Endothelial cell of umbilical vein (primary cell): ENCODE data around the gene ADCY5. TPM values are rescaled to one million over a fixed set of nuclear protein-coding genes. Genes with fewer than 3 reads are reported as not detected.

ENCODE experiments used
- BruUV-seq: library from RNA; stranded (reverse); fragments of 400-500 nt; replicated peaks from 2 replicates; lab custom pipeline; 2021; lab: Mats Ljungman, UMichigan
- CTCF ChIA-PET: fragments of 300-600, 350-600 bp; sonication (Branson Sonifier 250); formaldehyde crosslinking; loops from one replicate; lab custom pipeline; 2021; ENCODE audit warnings: antibody characterized with exemption, inconsistent platforms; lab: Charles Lee
- POLR2A ChIA-PET: fragments of 300-600, 350-600 bp; sonication (Branson Sonifier 250); formaldehyde crosslinking; loops from one replicate; lab custom pipeline; 2021; ENCODE audit warnings: antibody characterized with exemption, inconsistent platforms; lab: Charles Lee
- DNase-seq: peaks from one replicate; pipeline ENCODE4 v3.0.0-alpha.2; 2011; ENCODE audit warnings: low read depth, low spot score
- FAIRE-seq: peaks from 2 replicates; lab custom pipeline; 2011; peaks lifted over from hg19 to GRCh38; lab: Jason Lieb, UNC
- H2AFZ ChIP-seq: 2 replicates; pipeline ENCODE4 v1.6.0; 2012; ENCODE audit warnings: low read depth, low read length, control low read depth, inconsistent platforms
- H3K27ac ChIP-seq: 2 replicates; pipeline ENCODE4 v1.5.1; 2011; ENCODE audit warnings: low read depth, mild to moderate bottlenecking, control low read depth, low read length, moderate library complexity; ENCODE audit not compliant: insufficient read depth
- H3K27me3 ChIP-seq, 2 experiments: 2 replicates each; pipeline versions ENCODE4 v1.6.0 to v1.6.1; 2011; ENCODE audit warnings: low read length in 2 of 2, mixed read lengths in 1 of 2; ENCODE audit not compliant: control insufficient read depth in 2 of 2, insufficient read depth in 2 of 2
- H3K36me3 ChIP-seq, 2 experiments: 2 replicates in 1 of 2; 3 replicates in 1 of 2; pipeline ENCODE4 v1.5.1; 2011; ENCODE audit warnings: low read length in 2 of 2, mild to moderate bottlenecking in 1 of 2, moderate library complexity in 1 of 2; ENCODE audit not compliant: control insufficient read depth in 2 of 2, insufficient read depth in 2 of 2; ENCODE audit errors: extremely low read depth in 1 of 2
- H3K4me1 ChIP-seq: 3 replicates; pipeline ENCODE4 v1.5.1; 2011; ENCODE audit warnings: mild to moderate bottlenecking, low read length; ENCODE audit not compliant: control insufficient read depth, insufficient read depth; ENCODE audit errors: extremely low read depth
- H3K4me2 ChIP-seq: 2 replicates; pipeline ENCODE4 v1.6.1; 2011; ENCODE audit warnings: low read length, control low read depth, mixed read lengths; ENCODE audit not compliant: insufficient read depth
- H3K4me3 ChIP-seq, 3 experiments: fragments of 200-600 bp in 1 of 3; sonication (generic), shearing (Covaris generic) in 1 of 3; replicated peaks in 1 of 3; 2 replicates each; pipeline ENCODE4 v1.5.1; 2011 to 2016; ENCODE audit warnings: control low read depth in 3 of 3, low read length in 3 of 3, mild to moderate bottlenecking in 2 of 3, inconsistent platforms in 1 of 3, low read depth in 1 of 3, moderate library complexity in 1 of 3; ENCODE audit not compliant: insufficient read depth in 1 of 3
- H3K79me2 ChIP-seq: 2 replicates; pipeline ENCODE4 v1.6.0; 2012; ENCODE audit warnings: low read length, inconsistent platforms; ENCODE audit not compliant: control insufficient read depth, insufficient read depth
- H3K9ac ChIP-seq: replicated peaks from 2 replicates; pipeline ENCODE3; 2011; ENCODE audit warnings: low read length, control low read depth; ENCODE audit not compliant: insufficient read depth; ENCODE audit errors: extremely low read depth
- H3K9me1 ChIP-seq: replicated peaks from 3 replicates; pipeline ENCODE4 v1.6.0; 2011; ENCODE audit warnings: mild to moderate bottlenecking, low read length; ENCODE audit not compliant: control insufficient read depth, insufficient read depth; ENCODE audit errors: extremely low read depth
- H3K9me3 ChIP-seq: replicated peaks from 2 replicates; pipeline ENCODE4 v1.5.1; 2012; ENCODE audit warnings: low read length, inconsistent platforms; ENCODE audit not compliant: control insufficient read depth, insufficient read depth
- H4K20me1 ChIP-seq: replicated peaks from 2 replicates; pipeline ENCODE3; 2011; ENCODE audit warnings: mild to moderate bottlenecking, low read length; ENCODE audit not compliant: control insufficient read depth, insufficient read depth; ENCODE audit errors: extremely low read depth
- CTCF ChIP-seq, 2 donors: IDR thresholded peaks; 1 replicate in 1 of 2; 2 replicates in 1 of 2; pipeline ENCODE4 v1.5.1; 2011; ENCODE audit warnings: low read length in 2 of 2, mild to moderate bottlenecking in 2 of 2, moderate library complexity in 2 of 2, control low read depth in 1 of 2, inconsistent platforms in 1 of 2, low read depth in 1 of 2; ENCODE audit not compliant: insufficient read depth in 1 of 2; ENCODE audit errors: extremely low read depth in 1 of 2
- EZH2 ChIP-seq: IDR thresholded peaks from 2 replicates; pipeline ENCODE4 v1.6.1; 2012; ENCODE audit warnings: borderline replicate concordance, low read depth, mild to moderate bottlenecking, moderate library complexity, low read length, inconsistent platforms; ENCODE audit not compliant: severe bottlenecking
- FOS ChIP-seq: IDR thresholded peaks from 2 replicates; pipeline ENCODE4 v1.6.1; 2011; ENCODE audit warnings: mild to moderate bottlenecking, low read length, moderate library complexity, borderline replicate concordance; ENCODE audit not compliant: insufficient read depth
- GATA2 ChIP-seq: IDR thresholded peaks from 2 replicates; pipeline ENCODE4 v1.7.0; 2011; ENCODE audit warnings: low read depth, mild to moderate bottlenecking, moderate library complexity, mixed read lengths, low read length; ENCODE audit not compliant: insufficient read length, insufficient read depth
- JUN ChIP-seq: IDR thresholded peaks from 2 replicates; pipeline ENCODE4 v1.6.1; 2011; ENCODE audit warnings: borderline replicate concordance, low read depth; ENCODE audit not compliant: insufficient read length, insufficient read depth
- MAX ChIP-seq: IDR thresholded peaks from 2 replicates; pipeline ENCODE4 v1.6.1; 2011; ENCODE audit not compliant: insufficient read depth, insufficient read length
- MYC ChIP-seq: IDR thresholded peaks from one replicate; pipeline ENCODE4 v1.6.1; 2011; ENCODE audit warnings: mild to moderate bottlenecking, low read depth, low read length
- POLR2A ChIP-seq: IDR thresholded peaks from 2 replicates; pipeline ENCODE4 v1.6.1; 2012; ENCODE audit warnings: low read depth, mild to moderate bottlenecking, control low read depth, low read length
- POLR2AphosphoS5 ChIP-seq: IDR thresholded peaks from 2 replicates; pipeline ENCODE4 v1.6.1; 2012; ENCODE audit warnings: low read depth, mild to moderate bottlenecking, control low read depth, low read length, moderate library complexity; ENCODE audit not compliant: insufficient read depth
- dilution Hi-C: fragments of 300-500 bp; cut with MboI; formaldehyde crosslinking; loops from one replicate; pipeline ENCODE4 v1.15.0; 2019; ENCODE audit warnings: low sequenced_read_pairs; ENCODE audit not compliant: extremely low pct_ligation_motif_present
- intact Hi-C: fragments of 100-400 bp; cut with micrococcal nuclease; formaldehyde crosslinking; loops from one replicate; pipeline ENCODE4 v1.10.0; 2022
- polyA plus RNA-seq, 4 experiments: library from polyadenylated mRNA; depleted of rRNA in 3 of 4; stranded (reverse) in 3 of 4; unstranded in 1 of 4; fragments of >200 nt; gene quantifications; 2 replicates each; pipeline versions ENCODE4 v1.2.1 to v1.2.3, GENCODE V29; 2011 to 2012; ENCODE audit warnings: missing spikeins in 1 of 4
- total RNA-seq: library from RNA; stranded (reverse); gene quantifications from 2 replicates; pipeline ENCODE4 v1.2.3, GENCODE V29; 2021

Gene ADCY5
- total and polyA plus RNA-seq, 2 donors (not counting 3 experiments of a cell fraction or from before 2014, with no cell fraction given): 0.01 TPM; not detected in 1

- Histone ChIP-seq H3K27me3 (peaks cover 0 to 3% of the 10 kb centered on the region in 2 experiments), H3K36me3 (no peaks in the 10 kb centered on the region), H3K9ac (no peak overlapping the region), H3K27ac (no peak overlapping the region), H3K4me2 (no peak overlapping the region), H3K79me2 (no peaks in the 10 kb centered on the region), H3K9me3 (no peaks in the 10 kb centered on the region), H3K4me3 (no peak overlapping the region), H2AFZ (no peak overlapping the region), H4K20me1 (no peaks in the 10 kb centered on the region), H3K4me1 (no peaks in the 10 kb centered on the region), H3K9me1 (no peaks in the 10 kb centered on the region)
- FAIRE-seq (no peak), DNase-seq (no peak)
- no TSS peak for BruUV-seq
- dilution Hi-C loops: no loop called here
- POLR2A ChIA-PET: no interaction called here
- CTCF ChIA-PET: interaction anchor here (1.6 kb wide), 1 partner anchor 11 kb away, joined by 5 read pairs; no protein-coding TSS in a partner anchor
- TF ChIP-seq FOS: no peak
- TF ChIP-seq CTCF (IDR thresholded peaks at IDR 0.05; ENCODE audit: extremely low read depth in 1 of 2, insufficient read depth in 1 of 2, low read depth in 1 of 2, low read length in 2 of 2): no peak
- TF ChIP-seq POLR2A: no peak
- no peak for TF ChIP-seq MYC
- no peak for TF ChIP-seq GATA2
- no peak for TF ChIP-seq POLR2AphosphoS5
- no peak for TF ChIP-seq MAX
- TF ChIP-seq EZH2: no peak
- TF ChIP-seq JUN: no peak
- intact Hi-C loops: no loop called here
These were observed 25.9 kb downstream of the ADCY5 start for GRCh38 chr3:123423031-123423430.
